ENCODE data around the gene ZXDC. TPM values are rescaled to one million over a fixed set of nuclear protein-coding genes. Genes with fewer than 3 reads are reported as not detected.

Gene ZXDC
- 10 to 100 TPM; 26.6 to 27.3 TPM for total RNA-seq

- DNase-seq (peak; percentile 93), ATAC-seq (peak; percentile 91)
- H3K27me3 Mint-ChIP-seq (ENCODE audit: low read depth) = peaks cover 5% of the 10 kb centered on the region
- H3K27ac Mint-ChIP-seq = peak within 1 kb of the TSS; percentile 89
- ChIA-PET POLR2A (interaction anchor here (0.8 to 1.1 kb wide), 4 partner anchors 9 to 1196 kb away, joined by 3 to 4 read pairs (median 4); no protein-coding TSS in a partner anchor), CTCF (interaction anchor here (0.9 to 1.6 kb wide), 4 partner anchors 14 to 118 kb away, joined by 3 to 4 read pairs (median 4); no protein-coding TSS in a partner anchor)
- H3K4me3 Mint-ChIP-seq = peak within 1 kb of the TSS; percentile 92
- peaks cover 35% of the 10 kb centered on the region for H3K36me3 Mint-ChIP-seq (ENCODE audit: low read depth)
- H3K4me1 Mint-ChIP-seq (ENCODE audit: low read depth) = peaks cover 44% of the 10 kb centered on the region
- H3K9me3 Mint-ChIP-seq (ENCODE audit: insufficient read depth) = no peaks in the 10 kb centered on the region
These were observed at the start of gene ZXDC for GRCh38 chr3:126475413-126476114. Gene ZXDC, minus strand, starts transcription at chr3:126475891. Its CDS starts 26 bp downstream, at chr3:126475865.

GRCh38 chr3:126525091-126525852 is 49.6 kb upstream of the ZXDC start:
- H3K4me1 Mint-ChIP-seq (ENCODE audit: low read depth) = peaks cover under 1% of the 10 kb centered on the region
- no peaks in the 10 kb centered on the region for H3K36me3 Mint-ChIP-seq (ENCODE audit: low read depth)
- no peaks in the 10 kb centered on the region for H3K9me3 Mint-ChIP-seq (ENCODE audit: insufficient read depth)
- DNase-seq (no peak), ATAC-seq (no peak)
- H3K4me3 Mint-ChIP-seq = no peak overlapping the region
- ChIA-PET CTCF (no interaction called here), POLR2A (no interaction called here)
- peaks cover 17% of the 10 kb centered on the region for H3K27me3 Mint-ChIP-seq (ENCODE audit: low read depth)
- no peak overlapping the region for H3K27ac Mint-ChIP-seq

DNA sequence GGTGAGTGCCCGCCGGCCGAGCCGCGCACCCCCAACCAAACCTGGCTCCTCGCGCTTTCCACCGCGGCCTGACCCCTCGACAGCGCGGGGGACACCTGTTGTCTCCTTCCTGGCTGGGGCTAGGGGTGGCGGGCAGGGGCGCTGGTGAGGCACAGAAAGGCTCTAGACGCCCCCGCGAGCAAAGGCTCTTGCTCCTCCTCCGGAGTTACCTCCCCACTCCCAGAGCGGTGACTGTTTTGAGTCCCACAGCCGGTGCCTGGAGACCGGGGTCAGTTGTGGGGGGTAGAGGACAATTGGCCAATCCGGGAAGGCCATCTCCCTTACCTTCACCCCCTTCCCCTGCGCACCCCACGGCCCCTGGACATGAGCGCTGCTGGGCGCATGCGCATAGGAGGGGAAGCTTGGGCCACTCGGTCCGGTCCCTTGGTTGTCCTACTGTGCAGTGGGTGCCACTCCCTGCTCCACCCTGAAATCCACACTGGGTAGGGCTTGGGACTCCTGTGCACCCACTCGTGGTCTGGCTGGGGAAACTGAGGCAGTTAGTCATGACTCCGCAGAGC is 48.8 kb upstream of the ZXDC start:
- no peak overlapping the region for H3K4me3 Mint-ChIP-seq
- ATAC-seq = no peak

GRCh38 chr3:126523745-126524428 is 48.2 kb upstream of the ZXDC start, which contains the start of gene CHST13:
Gene CHST13, plus strand, starts transcription at chr3:126524155. Its CDS starts 178 bp downstream, at chr3:126524333.
- H3K27me3 Mint-ChIP-seq (ENCODE audit: low read depth) = peaks cover 20% of the 10 kb centered on the region
- POLR2A ChIA-PET = no interaction called here
- peaks cover 5% of the 10 kb centered on the region for H3K4me1 Mint-ChIP-seq (ENCODE audit: low read depth)
- no peaks in the 10 kb centered on the region for H3K9me3 Mint-ChIP-seq (ENCODE audit: insufficient read depth)
- no peaks in the 10 kb centered on the region for H3K36me3 Mint-ChIP-seq (ENCODE audit: low read depth)
- H3K4me3 Mint-ChIP-seq = no peak within 1 kb of the TSS
- H3K27ac Mint-ChIP-seq = no peak within 1 kb of the TSS
- DNase-seq = no peak
- peak; percentile 48 for ATAC-seq
- CTCF ChIA-PET = interaction anchor here (0.7 to 2.3 kb wide), 8 partner anchors 9 to 1019 kb away, joined by 3 to 9 read pairs (median 4); no protein-coding TSS in a partner anchor

More for the DNA sequence above, 48.8 kb upstream of the ZXDC start:
- Mint-ChIP-seq H3K27me3 (ENCODE audit: low read depth) (peaks cover 20% of the 10 kb centered on the region), H3K27ac (no peak overlapping the region), H3K9me3 (ENCODE audit: insufficient read depth) (no peaks in the 10 kb centered on the region), H3K36me3 (ENCODE audit: low read depth) (no peaks in the 10 kb centered on the region), H3K4me1 (ENCODE audit: low read depth) (peaks cover 2% of the 10 kb centered on the region)
- POLR2A ChIA-PET = no interaction called here
- CTCF ChIA-PET = no interaction called here
- DNase-seq = no peak

GRCh38 chr3:126522363-126522788 is 46.7 kb upstream of the ZXDC start:
- Mint-ChIP-seq H3K27me3 (ENCODE audit: low read depth) (peaks cover 20% of the 10 kb centered on the region), H3K9me3 (ENCODE audit: insufficient read depth) (no peaks in the 10 kb centered on the region), H3K27ac (no peak overlapping the region), H3K4me1 (ENCODE audit: low read depth) (peaks cover 5% of the 10 kb centered on the region), H3K36me3 (ENCODE audit: low read depth) (no peaks in the 10 kb centered on the region), H3K4me3 (no peak overlapping the region)
- ATAC-seq (no peak), DNase-seq (peak; percentile 50)
- ChIA-PET CTCF (interaction anchor here (0.6 to 2.3 kb wide), 30 partner anchors 8 to 1026 kb away, joined by 3 to 11 read pairs (median 3); no protein-coding TSS in a partner anchor), POLR2A (interaction anchor here (0.7 kb wide), 1 partner anchor 13 kb away, joined by 3 read pairs; no protein-coding TSS in a partner anchor)

- no peak for ATAC-seq
- Mint-ChIP-seq H3K4me1 (ENCODE audit: low read depth) (peaks cover 5% of the 10 kb centered on the region), H3K27me3 (ENCODE audit: low read depth) (peaks cover 20% of the 10 kb centered on the region), H3K9me3 (ENCODE audit: insufficient read depth) (no peaks in the 10 kb centered on the region), H3K36me3 (ENCODE audit: low read depth) (no peaks in the 10 kb centered on the region), H3K27ac (no peak overlapping the region), H3K4me3 (no peak overlapping the region)
- DNase-seq = no peak
- POLR2A ChIA-PET = no interaction called here
- CTCF ChIA-PET = interaction anchor here (1.4 to 2.3 kb wide), 3 partner anchors 10 to 91 kb away, joined by 7 to 11 read pairs (median 9); no protein-coding TSS in a partner anchor
These were observed 45.6 kb upstream of the ZXDC start for GRCh38 chr3:126521122-126521891.

DNA sequence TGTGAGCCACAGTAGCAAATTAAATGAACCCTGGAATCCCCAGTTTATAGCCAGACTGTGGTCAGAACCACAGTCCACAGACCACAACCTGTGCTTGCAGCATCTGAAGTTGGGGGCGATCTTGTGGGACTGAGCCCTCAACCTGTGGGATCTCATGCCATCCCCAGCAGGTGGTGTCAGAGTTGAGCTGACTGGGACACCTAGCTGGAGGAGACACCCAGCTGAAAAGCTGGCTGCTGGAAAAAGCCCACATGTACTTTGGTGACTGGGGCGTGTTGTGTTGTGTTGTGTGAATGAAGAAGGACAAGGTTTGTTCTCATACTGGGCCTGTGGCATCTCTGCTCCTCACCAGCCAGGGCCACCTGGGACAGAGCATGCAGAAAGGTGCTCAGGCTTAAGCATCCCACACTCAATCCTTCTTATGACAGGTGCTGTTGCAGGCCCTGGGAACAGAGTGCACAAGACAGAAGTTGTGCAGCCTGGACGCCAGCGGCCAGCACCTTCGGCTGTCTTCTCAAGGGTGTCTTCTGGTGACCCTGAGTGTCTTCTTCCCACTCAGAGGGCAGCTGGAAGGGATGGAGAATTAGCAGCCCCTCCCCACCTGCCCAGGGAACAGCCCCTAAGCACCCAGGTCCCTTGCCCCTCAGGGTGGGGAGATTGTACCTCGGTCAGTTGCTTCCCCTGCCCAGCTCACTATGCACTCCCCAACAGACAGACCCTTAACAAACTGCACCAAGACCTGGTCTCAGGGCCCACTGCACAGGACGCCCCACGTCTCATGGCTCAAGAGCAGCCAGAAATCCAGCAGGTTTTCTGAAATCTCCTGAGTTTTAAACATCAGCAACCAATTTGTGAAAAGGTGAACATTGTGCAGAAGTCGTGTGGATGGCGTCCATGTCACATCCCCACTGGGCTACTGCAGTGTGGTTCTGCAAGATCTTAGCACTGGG is 44.1 kb upstream of the ZXDC start:
- Mint-ChIP-seq H3K36me3 (ENCODE audit: low read depth) (no peaks in the 10 kb centered on the region), H3K4me1 (ENCODE audit: low read depth) (peaks cover 5% of the 10 kb centered on the region), H3K9me3 (ENCODE audit: insufficient read depth) (no peaks in the 10 kb centered on the region), H3K4me3 (no peak overlapping the region), H3K27ac (no peak overlapping the region), H3K27me3 (ENCODE audit: low read depth) (peaks cover 19% of the 10 kb centered on the region)
- ChIA-PET POLR2A (no interaction called here), CTCF (interaction anchor here (1.1 kb wide), 1 partner anchor 1028 kb away, joined by 4 read pairs; no protein-coding TSS in a partner anchor)
- DNase-seq (peak; percentile 35), ATAC-seq (no peak)

DNA sequence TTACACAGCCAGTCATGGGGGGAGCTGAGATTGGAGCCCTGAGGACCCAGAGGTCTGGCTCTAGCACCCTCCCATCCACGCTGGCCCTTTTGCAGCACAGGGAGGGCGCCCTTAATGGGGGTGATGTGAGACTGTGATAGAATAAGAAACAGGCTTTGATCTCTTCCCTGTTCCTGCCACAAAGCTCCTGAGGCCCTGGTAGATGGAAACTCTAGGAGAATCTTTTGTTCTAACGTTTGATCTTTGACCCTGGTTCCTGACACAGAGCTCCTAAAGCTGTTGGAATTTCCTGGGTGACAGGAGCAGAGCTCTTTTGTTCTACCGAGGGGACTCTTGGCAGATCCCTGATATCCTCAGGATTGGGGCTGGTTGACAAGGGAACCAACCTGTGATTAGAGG is 43.1 kb upstream of the ZXDC start:
- CTCF ChIA-PET = interaction anchor here (1.1 kb wide), 1 partner anchor 1029 kb away, joined by 4 read pairs; no protein-coding TSS in a partner anchor
- Mint-ChIP-seq H3K36me3 (ENCODE audit: low read depth) (no peaks in the 10 kb centered on the region), H3K27ac (no peak overlapping the region), H3K9me3 (ENCODE audit: insufficient read depth) (no peaks in the 10 kb centered on the region), H3K4me3 (no peak overlapping the region), H3K4me1 (ENCODE audit: low read depth) (peaks cover 5% of the 10 kb centered on the region), H3K27me3 (ENCODE audit: low read depth) (peaks cover 14% of the 10 kb centered on the region)
- no peak for DNase-seq
- POLR2A ChIA-PET = no interaction called here
- ATAC-seq = no peak

GRCh38 chr3:126517986-126518778 is 42.5 kb upstream of the ZXDC start:
- no peaks in the 10 kb centered on the region for H3K9me3 Mint-ChIP-seq (ENCODE audit: insufficient read depth)
- no peak for DNase-seq
- no peak overlapping the region for H3K27ac Mint-ChIP-seq
- no peak for ATAC-seq
- ChIA-PET POLR2A (no interaction called here), CTCF (interaction anchor here (1.1 kb wide), 1 partner anchor 1030 kb away, joined by 4 read pairs; no protein-coding TSS in a partner anchor)
- H3K4me3 Mint-ChIP-seq = no peak overlapping the region
- H3K27me3 Mint-ChIP-seq (ENCODE audit: low read depth) = peaks cover 10% of the 10 kb centered on the region
- H3K36me3 Mint-ChIP-seq (ENCODE audit: low read depth) = no peaks in the 10 kb centered on the region
- H3K4me1 Mint-ChIP-seq (ENCODE audit: low read depth) = peaks cover 5% of the 10 kb centered on the region
